HepG2 (cell line): ENCODE data around the gene TMBIM1. TPM values are rescaled to one million over a fixed set of nuclear protein-coding genes. Genes with fewer than 3 reads are reported as not detected.

ENCODE experiments used
- BRD4 ChIP-seq: sonication (generic); formaldehyde crosslinking; IDR thresholded peaks from 2 replicates; pipeline ENCODE4 v1.4.0; 2020; ENCODE audit warnings: missing genetic modification reagents
- CHD2 ChIP-seq: IDR thresholded peaks from 2 replicates; pipeline ENCODE4 v1.6.1; 2011; ENCODE audit warnings: low read depth, low read length, improper control_type of control experiment
- EP300 ChIP-seq, 3 experiments: sonication (generic) in 1 of 3; formaldehyde crosslinking in 1 of 3; IDR thresholded peaks; 2 replicates each; pipeline versions ENCODE4 v1.5.1 to v1.6.1; 2011 to 2020; ENCODE audit warnings: low read depth in 2 of 3, low read length in 2 of 3, borderline replicate concordance in 1 of 3, improper control_type of control experiment in 1 of 3, mild to moderate bottlenecking in 1 of 3, missing genetic modification reagents in 1 of 3, moderate library complexity in 1 of 3
- FOXJ3 ChIP-seq: sonication (generic); formaldehyde crosslinking; IDR thresholded peaks from 2 replicates; pipeline ENCODE4 v1.4.0; 2020; ENCODE audit warnings: missing genetic modification reagents, mild to moderate bottlenecking, borderline replicate concordance
- FOXP1 ChIP-seq, 2 experiments: fragments of 450-650 bp in 1 of 2; IDR thresholded peaks; 2 replicates each; pipeline ENCODE4 v1.6.1; 2017 to 2018; ENCODE audit warnings: antibody characterized with exemption in 1 of 2
- HOXA7 ChIP-seq: sonication (generic); formaldehyde crosslinking; IDR thresholded peaks from 2 replicates; pipeline ENCODE4 v1.8.1; 2022; ENCODE audit warnings: mild to moderate bottlenecking, missing genetic modification reagents, moderate library complexity
- KDM2A ChIP-seq: sonication (generic); formaldehyde crosslinking; IDR thresholded peaks from 2 replicates; pipeline ENCODE4 v1.4.0; 2020; ENCODE audit warnings: low read depth, missing genetic modification reagents, borderline replicate concordance
- NFYC ChIP-seq: IDR thresholded peaks from 2 replicates; pipeline ENCODE4 v1.6.1; 2016; ENCODE audit warnings: missing genetic modification reagents, missing compliant biosample characterization
- NR2F2 ChIP-seq: IDR thresholded peaks from 2 replicates; pipeline ENCODE4 v1.6.1; 2012; ENCODE audit warnings: low read depth, inconsistent platforms, borderline replicate concordance
- RBAK ChIP-seq: sonication (generic); formaldehyde crosslinking; IDR thresholded peaks from 2 replicates; pipeline ENCODE4 v1.5.1; 2020; ENCODE audit warnings: mild to moderate bottlenecking, missing genetic modification reagents
- SIX4 ChIP-seq: sonication (generic); formaldehyde crosslinking; IDR thresholded peaks from 2 replicates; pipeline ENCODE4 v1.4.0; 2020; ENCODE audit warnings: missing genetic modification reagents
- TBL1XR1 ChIP-seq: fragments of 150-350 bp; IDR thresholded peaks from 2 replicates; pipeline ENCODE4 v1.6.1; 2014; ENCODE audit warnings: borderline replicate concordance, low read length; ENCODE audit not compliant: partially characterized antibody
- ZFP62 ChIP-seq: sonication (generic); formaldehyde crosslinking; IDR thresholded peaks from 2 replicates; pipeline ENCODE4 v1.4.0; 2020; ENCODE audit warnings: missing genetic modification reagents
- ZMYM3 ChIP-seq: sonication (generic); formaldehyde crosslinking; IDR thresholded peaks from 2 replicates; pipeline ENCODE4 v1.5.1; 2020; ENCODE audit warnings: mild to moderate bottlenecking, missing genetic modification reagents
- ZNF143 ChIP-seq: sonication (generic); formaldehyde crosslinking; IDR thresholded peaks from 2 replicates; pipeline ENCODE4 v1.4.0; 2020; ENCODE audit warnings: missing genetic modification reagents
- ZNF317 ChIP-seq: sonication (generic); formaldehyde crosslinking; IDR thresholded peaks from 2 replicates; pipeline ENCODE4 v1.5.0; 2020; ENCODE audit warnings: mild to moderate bottlenecking, missing genetic modification reagents
- ZNF782 ChIP-seq: sonication (generic); formaldehyde crosslinking; IDR thresholded peaks from 2 replicates; pipeline ENCODE4 v1.4.0; 2020; ENCODE audit warnings: missing genetic modification reagents, mild to moderate bottlenecking, borderline replicate concordance
- ZSCAN25 ChIP-seq: sonication (generic); formaldehyde crosslinking; IDR thresholded peaks from 2 replicates; pipeline ENCODE4 v1.8.0; 2022; ENCODE audit warnings: mild to moderate bottlenecking, missing genetic modification reagents
- polyA plus RNA-seq, 8 experiments: library from polyadenylated mRNA; depleted of rRNA in 3 of 8; stranded (reverse) in 7 of 8; unstranded in 1 of 8; fragments of >200 nt; fragmentation: Illumina TruSeq in 4 of 8; extraction: Trizol in 4 of 8; gene quantifications; 2 replicates each; pipeline versions ENCODE4 v1.2.1 to v1.2.3, GENCODE V29; 2011 to 2016; ENCODE audit warnings: low read depth in 4 of 8, missing spikeins in 1 of 8, mixed read lengths in 1 of 8; ENCODE audit not compliant: insufficient read depth in 1 of 8
- total RNA-seq, 5 experiments: library from RNA; depleted of rRNA; stranded (reverse); fragments of >200 nt; fragmentation: Illumina TruSeq; extraction: Trizol; gene quantifications; 2 replicates each; pipeline ENCODE4 v1.2.3, GENCODE V29; 2016; ENCODE audit warnings: low read depth in 1 of 5
- TF ChIP-seq, protein P1 (sequence below): sonication (generic); formaldehyde crosslinking; IDR thresholded peaks from 2 replicates; pipeline ENCODE4 v1.4.0; 2020; ENCODE audit warnings: missing genetic modification reagents
- TF ChIP-seq, protein P2 (sequence below): sonication (generic); formaldehyde crosslinking; IDR thresholded peaks from 2 replicates; pipeline ENCODE4 v1.4.0; 2020; ENCODE audit warnings: low read depth, mild to moderate bottlenecking, missing genetic modification reagents
- TF ChIP-seq, protein P3 (sequence below): IDR thresholded peaks from 2 replicates; pipeline ENCODE4 v1.6.1; 2016; ENCODE audit warnings: low read depth, control low read depth

TMBIM1 gene
- total and polyA plus RNA-seq, 2 of the 13 experiments (the other 11 are each of a cell fraction or from before 2014, with no cell fraction given): 127 to 139 TPM

- TF ChIP-seq, protein P1, sequence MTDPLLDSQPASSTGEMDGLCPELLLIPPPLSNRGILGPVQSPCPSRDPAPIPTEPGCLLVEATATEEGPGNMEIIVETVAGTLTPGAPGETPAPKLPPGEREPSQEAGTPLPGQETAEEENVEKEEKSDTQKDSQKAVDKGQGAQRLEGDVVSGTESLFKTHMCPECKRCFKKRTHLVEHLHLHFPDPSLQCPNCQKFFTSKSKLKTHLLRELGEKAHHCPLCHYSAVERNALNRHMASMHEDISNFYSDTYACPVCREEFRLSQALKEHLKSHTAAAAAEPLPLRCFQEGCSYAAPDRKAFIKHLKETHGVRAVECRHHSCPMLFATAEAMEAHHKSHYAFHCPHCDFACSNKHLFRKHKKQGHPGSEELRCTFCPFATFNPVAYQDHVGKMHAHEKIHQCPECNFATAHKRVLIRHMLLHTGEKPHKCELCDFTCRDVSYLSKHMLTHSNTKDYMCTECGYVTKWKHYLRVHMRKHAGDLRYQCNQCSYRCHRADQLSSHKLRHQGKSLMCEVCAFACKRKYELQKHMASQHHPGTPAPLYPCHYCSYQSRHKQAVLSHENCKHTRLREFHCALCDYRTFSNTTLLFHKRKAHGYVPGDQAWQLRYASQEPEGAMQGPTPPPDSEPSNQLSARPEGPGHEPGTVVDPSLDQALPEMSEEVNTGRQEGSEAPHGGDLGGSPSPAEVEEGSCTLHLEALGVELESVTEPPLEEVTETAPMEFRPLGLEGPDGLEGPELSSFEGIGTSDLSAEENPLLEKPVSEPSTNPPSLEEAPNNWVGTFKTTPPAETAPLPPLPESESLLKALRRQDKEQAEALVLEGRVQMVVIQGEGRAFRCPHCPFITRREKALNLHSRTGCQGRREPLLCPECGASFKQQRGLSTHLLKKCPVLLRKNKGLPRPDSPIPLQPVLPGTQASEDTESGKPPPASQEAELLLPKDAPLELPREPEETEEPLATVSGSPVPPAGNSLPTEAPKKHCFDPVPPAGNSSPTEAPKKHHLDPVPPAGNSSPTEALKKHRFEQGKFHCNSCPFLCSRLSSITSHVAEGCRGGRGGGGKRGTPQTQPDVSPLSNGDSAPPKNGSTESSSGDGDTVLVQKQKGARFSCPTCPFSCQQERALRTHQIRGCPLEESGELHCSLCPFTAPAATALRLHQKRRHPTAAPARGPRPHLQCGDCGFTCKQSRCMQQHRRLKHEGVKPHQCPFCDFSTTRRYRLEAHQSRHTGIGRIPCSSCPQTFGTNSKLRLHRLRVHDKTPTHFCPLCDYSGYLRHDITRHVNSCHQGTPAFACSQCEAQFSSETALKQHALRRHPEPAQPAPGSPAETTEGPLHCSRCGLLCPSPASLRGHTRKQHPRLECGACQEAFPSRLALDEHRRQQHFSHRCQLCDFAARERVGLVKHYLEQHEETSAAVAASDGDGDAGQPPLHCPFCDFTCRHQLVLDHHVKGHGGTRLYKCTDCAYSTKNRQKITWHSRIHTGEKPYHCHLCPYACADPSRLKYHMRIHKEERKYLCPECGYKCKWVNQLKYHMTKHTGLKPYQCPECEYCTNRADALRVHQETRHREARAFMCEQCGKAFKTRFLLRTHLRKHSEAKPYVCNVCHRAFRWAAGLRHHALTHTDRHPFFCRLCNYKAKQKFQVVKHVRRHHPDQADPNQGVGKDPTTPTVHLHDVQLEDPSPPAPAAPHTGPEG (CRISPR knock-in tag): no peak
- TF ChIP-seq ZFP62 (CRISPR knock-in tag) (no peak), ZNF782 (no peak), FOXP1 (IDR thresholded peaks at IDR 0.05) (no peak), FOXP1 (CRISPR knock-in tag; IDR thresholded peaks at IDR 0.05) (peak; percentile 41; the same call in 1 of the 2 replicates), EP300 (IDR thresholded peaks at IDR 0.05; ENCODE audit: low read depth in 2 of 2, low read length in 2 of 2) (no peak), EP300 (CRISPR knock-in tag; IDR thresholded peaks at IDR 0.05; ENCODE audit: borderline replicate concordance) (no peak), KDM2A (no peak), NFYC (CRISPR knock-in tag) (0 out of 2 replicates have a peak, but pooled peaks have one; percentile 15), NR2F2 (no peak), ZMYM3 (CRISPR knock-in tag) (0 out of 2 replicates have a peak, but pooled peaks have one; percentile 27), ZSCAN25 (CRISPR knock-in tag) (0 out of 2 replicates have a peak, but pooled peaks have one; percentile 8), BRD4 (CRISPR knock-in tag) (no peak), ZNF317 (CRISPR knock-in tag) (0 out of 2 replicates have a peak, but pooled peaks have one; percentile 9), CHD2 (no peak), FOXJ3 (0 out of 2 replicates have a peak, but pooled peaks have one; percentile 32), ZNF143 (CRISPR knock-in tag) (no peak), RBAK (no peak), SIX4 (CRISPR knock-in tag) (no peak), HOXA7 (CRISPR knock-in tag) (no peak; the same call in 1 of the 2 replicates), TBL1XR1 (no peak)
- TF ChIP-seq, protein P2, sequence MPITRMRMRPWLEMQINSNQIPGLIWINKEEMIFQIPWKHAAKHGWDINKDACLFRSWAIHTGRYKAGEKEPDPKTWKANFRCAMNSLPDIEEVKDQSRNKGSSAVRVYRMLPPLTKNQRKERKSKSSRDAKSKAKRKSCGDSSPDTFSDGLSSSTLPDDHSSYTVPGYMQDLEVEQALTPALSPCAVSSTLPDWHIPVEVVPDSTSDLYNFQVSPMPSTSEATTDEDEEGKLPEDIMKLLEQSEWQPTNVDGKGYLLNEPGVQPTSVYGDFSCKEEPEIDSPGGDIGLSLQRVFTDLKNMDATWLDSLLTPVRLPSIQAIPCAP (CRISPR knock-in tag): no peak
- TF ChIP-seq, protein P3, sequence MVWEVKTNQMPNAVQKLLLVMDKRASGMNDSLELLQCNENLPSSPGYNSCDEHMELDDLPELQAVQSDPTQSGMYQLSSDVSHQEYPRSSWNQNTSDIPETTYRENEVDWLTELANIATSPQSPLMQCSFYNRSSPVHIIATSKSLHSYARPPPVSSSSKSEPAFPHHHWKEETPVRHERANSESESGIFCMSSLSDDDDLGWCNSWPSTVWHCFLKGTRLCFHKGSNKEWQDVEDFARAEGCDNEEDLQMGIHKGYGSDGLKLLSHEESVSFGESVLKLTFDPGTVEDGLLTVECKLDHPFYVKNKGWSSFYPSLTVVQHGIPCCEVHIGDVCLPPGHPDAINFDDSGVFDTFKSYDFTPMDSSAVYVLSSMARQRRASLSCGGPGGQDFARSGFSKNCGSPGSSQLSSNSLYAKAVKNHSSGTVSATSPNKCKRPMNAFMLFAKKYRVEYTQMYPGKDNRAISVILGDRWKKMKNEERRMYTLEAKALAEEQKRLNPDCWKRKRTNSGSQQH: no peak
These were observed 18.7 kb upstream of the TMBIM1 start (continued) for GRCh38 chr2:218310853-218311540.
